Mucosa of gallbladder (tissue), 1 donor: ENCODE results near the gene ZNF490. TPM values are rescaled to one million over a fixed set of nuclear protein-coding genes. Genes with fewer than 3 reads are reported as not detected.
"Not testable (repeated sequence)": the region's sequence is repeated elsewhere in the genome, so short reads cannot be mapped to it uniquely, and the experiment has no call there.

ENCODE experiments used
- DNase-seq: peaks from one replicate; pipeline ENCODE4 v3.0.0-alpha.2; 2020; ENCODE audit warnings: low spot score
- total RNA-seq: library from RNA; stranded (reverse); gene quantifications from one replicate; pipeline ENCODE4 v1.2.1, GENCODE V29; 2021
- donor health status: DM: no; HTN: no; CAD: no.

ZNF490 gene
- total RNA-seq = 15.6 TPM

DNA sequence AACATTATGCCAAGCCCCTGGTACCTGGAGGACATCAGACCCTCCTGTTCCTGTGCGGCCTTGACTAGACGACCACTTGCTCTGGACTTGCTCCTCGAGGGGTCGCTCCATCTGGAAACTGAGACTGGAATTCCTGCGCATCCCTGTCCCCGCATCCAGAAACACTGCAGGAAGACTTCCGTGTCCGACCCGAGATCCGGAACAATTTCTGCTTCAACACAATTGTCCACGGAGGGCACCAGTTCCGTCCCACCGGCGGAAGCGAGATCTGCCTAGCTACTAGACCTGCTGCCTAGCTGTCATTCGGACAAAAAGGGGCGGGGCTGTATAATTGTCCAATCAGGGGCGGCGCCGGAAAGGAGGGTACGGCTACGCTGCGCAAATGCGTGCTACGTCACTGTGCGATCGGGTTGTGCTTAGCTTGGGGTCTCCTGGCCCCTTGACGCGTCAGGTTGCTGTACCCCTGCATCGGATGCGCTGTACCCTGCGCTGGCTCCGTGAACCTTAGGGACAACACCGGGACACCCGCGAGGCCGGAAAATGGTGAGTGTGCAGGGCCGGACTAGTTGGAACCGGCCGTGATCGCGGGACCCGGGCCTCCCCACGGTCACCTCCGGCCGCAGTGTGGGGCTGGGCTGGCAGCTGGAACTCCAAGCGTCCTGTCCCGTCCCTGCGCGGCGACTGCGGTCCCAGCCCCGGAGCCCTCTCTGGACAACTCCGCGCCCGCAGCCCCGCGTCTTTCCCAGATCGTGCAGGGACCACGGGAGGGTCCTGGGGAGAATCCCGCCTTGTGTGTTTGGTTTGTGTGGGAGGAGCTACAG is at the start of gene ZNF490, which contains the start of gene ZNF791:
ZNF490 (minus strand) TSS at position 274 of the 821 bp plus-strand sequence; CDS start at position 141, 133 bp downstream.
ZNF791 (plus strand) TSS at position 381 of the 821 bp plus-strand sequence; CDS start at position 541, 160 bp downstream.
- peak; percentile 98 for DNase-seq

DNA sequence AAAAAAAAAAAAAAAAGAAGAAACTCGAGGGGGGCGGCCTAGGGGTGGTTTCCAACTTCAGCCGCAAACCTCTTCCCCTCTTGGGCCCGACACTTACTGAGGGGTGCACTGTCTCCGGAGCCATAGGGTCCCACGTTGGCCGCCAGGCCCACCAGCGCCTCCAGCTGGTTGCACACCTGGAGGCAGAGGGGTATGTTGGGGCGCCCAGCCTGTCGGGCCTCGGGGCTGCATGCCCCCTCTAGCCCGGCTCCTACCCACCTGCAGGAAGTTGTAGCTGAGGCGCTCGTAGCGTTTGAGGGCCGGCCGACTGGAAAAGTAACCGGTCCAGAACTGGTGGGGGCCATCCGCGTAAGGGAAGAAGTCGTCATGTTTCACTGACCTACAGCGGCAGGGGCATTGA is 47.4 kb upstream of the ZNF490 start:
- DNase-seq = no peak

DNA sequence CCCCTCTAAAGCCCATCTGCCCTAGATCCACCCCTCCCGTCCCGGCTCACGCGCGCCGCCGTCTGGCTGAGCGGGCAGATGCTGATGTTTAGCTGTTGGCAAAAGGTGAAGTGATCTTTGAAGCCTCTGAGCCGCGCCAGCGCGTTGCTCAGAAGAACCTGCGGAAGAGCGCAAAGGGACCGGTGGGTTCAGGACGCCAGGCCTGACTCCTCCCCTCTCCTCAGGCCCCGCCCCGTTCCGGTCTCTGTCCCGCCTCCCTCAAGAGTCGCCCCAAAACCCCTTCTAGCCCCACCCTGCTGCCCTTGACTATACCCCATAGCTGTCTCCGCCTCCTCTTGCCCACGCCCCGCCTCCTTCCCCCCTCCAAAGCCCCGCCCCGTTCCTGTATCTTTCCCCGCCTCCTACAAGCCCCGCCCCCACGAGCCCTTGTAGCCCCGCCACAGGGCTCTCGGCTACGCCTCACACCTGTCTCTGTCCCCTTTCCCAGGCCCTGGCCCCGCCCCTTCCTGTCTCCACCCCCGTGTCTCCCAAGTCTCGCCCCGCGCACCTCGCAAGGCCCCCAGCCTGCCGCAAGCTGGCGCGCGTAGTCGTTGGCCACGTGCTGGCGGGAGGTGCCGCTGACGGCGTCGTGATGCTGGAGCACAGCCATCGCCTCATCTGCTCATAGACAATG is 46.4 kb upstream of the ZNF490 start:
- DNase-seq = no peak

DNA sequence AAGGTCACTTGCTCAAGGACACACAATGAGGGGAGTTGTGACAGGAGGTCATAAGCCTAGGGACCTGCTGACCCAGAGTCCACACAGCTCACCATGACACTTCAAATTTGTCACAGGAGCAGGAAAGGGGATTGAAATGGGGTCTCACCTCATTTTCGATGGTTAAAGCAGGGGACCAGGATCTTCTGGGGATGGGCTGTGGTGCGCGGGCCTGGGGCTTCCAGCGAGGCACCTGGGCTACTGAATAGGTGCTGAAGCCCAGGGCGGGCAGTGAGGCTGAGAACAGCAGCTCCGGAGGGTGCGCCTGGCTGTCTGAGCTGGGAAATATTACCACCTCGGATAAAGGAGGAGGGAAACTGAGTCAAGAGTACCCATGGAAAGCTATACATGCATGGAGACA is 44.9 kb upstream of the ZNF490 start:
- no peak for DNase-seq

DNA sequence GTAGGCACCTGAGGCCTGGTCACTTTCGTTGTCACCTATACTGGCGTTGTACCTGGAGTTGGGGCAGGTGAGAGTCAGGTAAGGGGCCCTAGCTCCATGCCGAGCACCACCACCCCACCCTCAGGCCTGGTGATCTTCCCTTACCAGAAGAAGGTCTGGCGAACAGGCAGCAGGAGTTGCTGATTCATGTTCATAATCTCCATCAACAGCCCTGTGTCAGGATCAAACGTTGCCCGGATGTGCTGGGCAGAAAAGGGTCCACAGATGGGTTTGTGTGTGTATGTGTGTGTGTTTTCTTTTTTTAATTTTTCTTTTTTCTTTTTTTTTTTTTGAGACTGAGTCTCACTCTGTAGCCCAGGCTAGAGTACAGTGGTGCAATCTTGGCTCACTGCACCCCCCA is 41.6 kb upstream of the ZNF490 start:
- no peak for DNase-seq

DNA sequence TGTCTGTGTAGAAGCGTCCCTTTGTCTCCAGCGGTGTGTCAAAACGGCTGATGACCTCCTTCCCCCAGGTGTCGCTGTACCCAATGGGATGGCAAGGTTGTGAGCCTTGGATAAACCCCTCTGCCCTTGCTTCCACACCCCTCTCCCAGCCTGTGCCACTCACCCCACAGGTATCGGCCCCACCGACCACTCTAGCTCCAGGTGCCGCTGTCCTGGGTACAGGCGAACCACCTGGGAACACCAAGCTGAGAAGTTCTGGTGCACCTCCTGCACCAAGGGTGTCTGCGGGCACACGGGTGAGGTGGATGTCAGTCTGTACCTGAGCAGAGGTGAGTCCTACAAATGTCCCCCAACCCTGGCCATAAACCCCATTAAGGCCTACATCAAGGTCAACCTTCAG is 39.3 kb upstream of the ZNF490 start:
- DNase-seq = no peak

DNA sequence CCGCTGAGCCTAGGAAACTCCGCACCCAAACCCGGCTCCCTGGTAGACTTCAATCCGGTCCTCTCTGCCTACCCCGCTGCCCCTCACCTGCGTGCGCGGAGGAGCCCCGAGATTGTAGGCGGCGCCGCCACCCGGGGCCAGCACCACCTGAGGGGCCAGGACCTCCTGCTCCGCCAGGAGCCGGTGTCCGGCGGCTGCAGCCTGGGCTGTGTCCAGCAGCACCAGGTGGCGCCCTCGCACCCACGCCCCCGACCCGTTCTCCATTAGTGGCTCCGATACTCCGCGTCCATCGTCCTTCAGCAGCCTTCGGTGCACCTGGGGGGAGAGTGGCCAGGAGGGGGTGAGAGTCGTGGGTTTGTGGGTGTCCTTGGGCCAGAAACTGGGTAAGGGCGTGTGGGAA is 37.5 kb upstream of the ZNF490 start:
- DNase-seq = no peak

DNA sequence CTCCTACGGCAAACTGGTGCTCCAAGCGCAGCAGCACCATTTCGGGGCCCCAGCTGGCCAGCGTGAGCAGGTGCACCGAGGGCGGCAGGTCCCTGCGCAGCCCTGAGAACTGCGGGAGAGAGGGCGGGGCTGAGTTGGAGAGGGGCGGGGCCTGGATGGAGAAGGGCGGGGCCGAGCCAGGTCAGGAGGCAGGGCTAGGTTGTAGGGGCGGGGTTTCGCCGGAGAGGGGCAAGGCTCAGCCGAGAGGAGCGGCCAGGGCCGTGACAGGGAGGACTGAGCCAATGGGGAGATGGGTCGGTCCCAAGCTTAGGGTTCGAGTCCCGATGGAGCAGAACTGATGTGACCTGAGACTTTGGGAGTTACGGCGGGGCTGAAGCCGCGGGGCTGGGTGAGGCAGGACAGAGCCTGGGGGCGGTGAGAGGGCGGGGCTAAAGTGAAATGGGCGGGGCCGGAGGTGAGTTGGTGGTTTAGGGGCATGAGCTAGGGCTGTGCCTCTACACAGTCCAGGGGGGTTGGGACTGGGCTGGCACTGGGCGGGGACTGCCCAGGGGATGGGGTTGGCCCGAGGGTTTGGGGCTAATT is 37.0 kb upstream of the ZNF490 start:
- DNase-seq = peak; percentile 69

DNA sequence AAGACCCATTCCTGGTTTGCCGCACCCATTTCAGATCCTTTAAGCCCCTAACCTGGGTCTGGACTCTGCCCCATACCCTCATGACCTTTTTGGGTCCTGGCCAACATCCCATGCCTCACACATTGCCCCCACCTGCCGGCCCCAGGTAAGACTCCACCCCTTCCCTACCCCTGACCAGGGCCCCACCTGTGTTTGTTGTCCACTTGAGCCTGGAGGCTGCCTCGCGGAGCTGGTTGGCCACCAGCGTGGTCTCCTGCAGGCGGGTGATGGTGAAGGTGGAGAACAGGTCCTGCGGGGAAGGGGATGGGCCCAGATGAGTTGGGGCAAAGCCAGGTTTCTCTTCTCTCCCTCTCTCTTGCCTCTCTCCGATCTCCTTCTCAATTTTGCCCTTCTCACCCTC is 36.4 kb upstream of the ZNF490 start:
- DNase-seq = no peak

DNA sequence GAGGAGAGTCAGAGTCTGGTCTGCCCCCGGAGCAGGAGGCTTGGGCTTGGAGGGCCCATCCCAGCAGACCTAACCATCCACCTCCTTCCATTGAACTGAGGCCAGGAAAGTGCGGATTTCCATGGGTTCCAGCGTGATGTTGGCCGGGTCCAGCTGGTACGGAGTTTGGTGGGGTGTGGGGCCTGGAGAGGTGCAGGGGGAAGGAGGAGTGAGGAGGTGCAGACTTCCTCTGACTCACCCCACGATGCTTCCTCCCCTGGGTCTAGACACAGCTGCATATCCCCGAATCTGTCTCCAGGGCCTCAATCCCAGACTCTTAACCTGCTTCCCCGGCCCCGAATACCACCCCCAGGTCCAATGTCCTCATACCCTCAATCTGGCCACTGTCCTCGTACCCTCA is 35.9 kb upstream of the ZNF490 start:
- no peak for DNase-seq

DNA sequence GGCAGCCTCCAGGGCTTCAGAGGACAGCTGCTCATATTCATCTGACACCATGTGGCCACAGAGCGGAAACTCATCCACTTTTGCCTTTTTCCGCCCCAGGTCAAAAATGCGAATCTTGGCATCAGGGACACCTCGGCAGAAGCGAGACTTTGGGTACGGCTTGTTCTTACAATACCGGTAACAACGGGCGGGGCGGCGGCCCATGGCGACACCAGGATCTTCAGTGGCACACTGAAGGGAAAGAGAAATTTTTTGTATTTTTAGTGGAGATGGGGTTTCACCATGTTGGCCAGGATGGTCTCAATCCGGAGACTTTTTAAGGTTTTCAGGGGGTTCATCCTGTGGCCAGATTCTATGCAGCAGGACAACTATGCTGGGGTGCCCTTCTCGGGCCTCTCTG is 33.1 kb upstream of the ZNF490 start:
- not testable (repeated sequence) for DNase-seq

DNA sequence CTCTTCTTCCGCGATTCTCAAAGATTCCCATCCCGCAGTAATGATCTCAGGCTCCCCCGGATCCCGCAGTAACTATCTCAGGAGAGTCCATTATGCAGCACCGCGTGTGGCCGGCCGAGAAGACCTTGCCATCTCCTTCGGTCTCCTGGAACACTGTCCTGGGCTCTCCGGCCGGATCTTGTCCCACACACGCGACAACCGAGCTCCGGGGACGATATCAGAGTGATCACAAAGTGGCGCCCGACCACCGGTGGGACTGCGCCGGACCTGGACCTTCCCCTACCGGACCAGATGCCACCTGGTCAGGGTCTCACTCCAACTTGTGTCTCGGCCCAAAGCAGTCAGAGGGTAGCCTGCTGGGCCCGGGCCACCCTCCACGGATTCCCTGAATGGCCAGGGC is 31.9 kb upstream of the ZNF490 start:
- no peak for DNase-seq

DNA sequence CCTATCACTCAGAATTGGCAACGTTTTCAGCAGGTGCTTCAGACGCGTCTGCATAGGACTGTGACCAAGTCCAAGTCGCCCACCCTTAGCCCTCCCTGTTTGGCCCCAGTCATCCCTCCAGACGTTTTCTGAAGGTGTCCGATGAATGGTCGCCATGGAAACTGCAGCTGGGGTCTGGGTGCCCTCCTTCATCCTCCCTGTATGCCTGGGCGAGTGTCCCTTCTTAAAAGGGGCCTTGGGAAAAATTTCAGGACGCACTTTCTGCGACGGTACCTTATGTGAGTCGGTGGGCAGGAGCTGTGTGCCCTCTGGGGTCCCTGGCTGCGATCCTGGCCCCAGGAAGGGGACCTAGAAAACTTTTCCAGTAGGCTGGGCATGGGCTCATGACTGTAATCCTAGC is 30.8 kb upstream of the ZNF490 start:
- DNase-seq = no peak

DNA sequence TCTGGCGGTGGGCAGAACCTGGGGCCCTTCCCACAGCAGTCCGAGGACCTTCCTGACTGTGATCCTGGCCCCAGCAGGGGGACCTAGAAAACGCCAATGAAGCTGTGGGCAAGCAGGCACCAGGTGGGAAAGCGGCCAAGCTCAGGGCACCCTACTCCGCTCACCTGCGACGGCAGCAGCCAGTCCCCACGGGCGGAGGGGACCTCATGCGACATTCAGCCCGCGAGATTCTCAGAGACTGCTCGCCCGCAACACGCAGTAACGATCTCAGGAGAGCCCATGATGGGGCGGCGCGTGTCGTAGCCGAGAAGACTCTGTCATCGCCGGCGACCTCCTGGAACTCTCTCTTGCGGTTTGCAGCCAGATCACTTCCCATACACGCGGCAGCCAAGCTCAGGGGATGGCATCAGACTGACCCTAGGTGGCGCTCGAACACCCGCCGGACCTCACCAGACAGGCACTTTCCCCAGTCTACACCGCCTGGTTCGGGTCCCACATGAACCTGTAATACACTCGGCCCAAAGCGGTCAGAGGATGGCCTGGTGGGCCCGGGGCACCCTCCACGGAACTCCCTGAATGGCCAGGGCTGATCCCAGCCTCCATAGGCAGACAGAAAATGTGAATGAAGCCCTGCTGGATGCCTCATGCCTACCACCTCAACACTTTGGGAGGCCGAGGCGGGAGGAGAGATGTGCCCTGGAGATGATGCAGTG is 29.4 kb upstream of the ZNF490 start:
- peak; percentile 83 for DNase-seq

DNA sequence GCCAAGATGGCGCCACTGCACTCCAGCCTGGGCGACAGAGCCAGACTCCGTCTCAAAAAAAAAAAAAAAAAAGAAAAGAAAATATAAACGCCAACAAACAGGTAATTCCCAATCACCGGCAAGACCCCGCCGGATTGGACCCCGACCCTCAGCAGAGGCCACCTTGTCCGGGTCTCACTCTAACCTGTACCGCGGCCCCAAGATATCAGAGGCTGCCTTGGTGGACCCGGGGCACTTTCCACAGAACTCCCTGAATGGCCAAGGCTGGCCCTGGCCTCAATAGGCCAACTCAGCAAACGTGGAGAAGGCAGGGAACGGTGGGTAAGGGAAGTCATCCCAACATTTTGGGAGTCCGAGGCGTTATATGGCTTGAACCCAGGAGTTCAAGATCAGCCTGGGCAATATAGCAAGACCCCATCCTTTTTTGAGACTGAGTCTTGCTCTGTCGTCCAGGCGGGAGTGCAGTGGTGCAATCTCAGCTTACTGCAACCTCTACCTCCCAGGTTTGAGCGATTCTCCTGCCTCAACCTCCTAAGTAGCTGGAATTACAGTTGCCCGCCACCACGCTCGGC is 28.1 kb upstream of the ZNF490 start:
- no peak for DNase-seq

DNA sequence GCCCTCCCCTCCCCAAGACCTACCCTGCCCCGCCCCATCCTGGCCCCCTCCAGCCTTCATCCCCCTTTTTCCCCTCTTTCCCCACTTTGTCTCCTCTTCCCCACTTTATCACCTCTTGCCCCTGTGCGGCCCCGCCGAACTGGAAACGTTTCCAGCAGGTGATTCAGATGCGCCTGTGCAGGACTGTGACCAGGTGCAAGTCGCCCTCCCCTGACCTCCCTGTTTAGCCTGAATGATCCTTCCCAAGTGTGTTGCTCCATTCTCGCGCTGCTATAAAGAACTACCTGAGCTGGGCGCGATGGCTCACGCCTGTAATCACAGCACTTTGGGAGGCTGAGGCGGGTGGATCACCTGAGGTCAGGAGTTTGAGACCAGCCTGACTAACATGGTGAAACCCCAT is 26.0 kb upstream of the ZNF490 start:
- no peak for DNase-seq

DNA sequence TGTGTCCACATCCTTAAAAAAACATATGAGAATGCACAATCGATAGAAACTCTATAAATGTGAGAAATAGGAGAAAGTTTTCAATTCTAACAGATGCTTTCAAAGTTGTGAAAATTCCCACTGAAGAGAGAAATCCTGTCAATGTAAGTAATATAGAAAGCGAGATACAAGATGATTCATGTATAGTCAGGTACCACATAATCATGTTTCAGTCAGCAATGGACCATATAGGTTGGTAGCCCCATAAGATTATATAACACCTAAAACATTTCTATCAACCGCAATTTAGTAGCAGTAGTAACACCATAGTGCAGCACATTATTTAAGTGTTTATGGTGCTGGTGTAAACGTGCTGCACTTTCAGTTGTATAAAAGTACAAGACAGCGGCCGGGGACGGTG is 18.6 kb upstream of the ZNF490 start:
- no peak for DNase-seq

DNA sequence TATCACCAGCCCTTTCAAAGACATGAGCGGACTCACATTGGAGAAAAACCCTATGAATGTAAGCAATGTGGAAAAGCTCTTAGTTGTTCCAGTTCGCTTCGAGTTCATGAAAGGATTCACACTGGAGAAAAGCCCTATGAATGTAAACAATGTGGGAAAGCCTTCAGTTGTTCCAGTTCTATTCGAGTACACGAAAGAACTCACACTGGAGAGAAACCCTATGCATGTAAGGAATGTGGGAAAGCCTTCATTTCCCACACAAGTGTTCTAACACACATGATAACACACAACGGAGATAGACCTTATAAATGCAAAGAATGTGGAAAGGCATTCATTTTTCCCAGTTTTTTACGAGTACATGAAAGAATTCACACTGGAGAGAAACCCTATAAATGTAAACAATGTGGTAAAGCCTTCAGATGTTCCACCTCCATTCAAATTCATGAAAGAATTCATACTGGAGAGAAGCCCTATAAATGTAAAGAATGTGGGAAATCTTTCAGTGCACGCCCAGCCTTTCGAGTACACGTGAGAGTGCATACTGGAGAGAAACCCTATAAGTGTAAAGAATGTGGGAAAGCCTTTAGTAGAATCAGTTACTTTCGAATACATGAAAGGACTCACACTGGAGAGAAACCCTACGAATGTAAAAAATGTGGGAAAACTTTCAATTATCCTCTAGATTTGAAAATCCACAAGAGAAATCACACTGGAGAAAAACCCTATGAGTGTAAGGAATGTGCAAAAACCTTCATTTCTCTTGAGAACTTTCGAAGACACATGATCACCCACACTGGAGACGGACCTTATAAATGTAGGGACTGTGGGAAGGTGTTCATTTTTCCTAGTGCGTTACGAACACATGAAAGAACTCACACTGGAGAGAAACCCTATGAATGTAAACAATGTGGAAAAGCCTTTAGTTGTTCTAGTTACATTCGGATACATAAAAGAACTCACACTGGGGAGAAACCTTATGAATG is 17.7 kb upstream of the ZNF490 start:
- no peak for DNase-seq

DNA sequence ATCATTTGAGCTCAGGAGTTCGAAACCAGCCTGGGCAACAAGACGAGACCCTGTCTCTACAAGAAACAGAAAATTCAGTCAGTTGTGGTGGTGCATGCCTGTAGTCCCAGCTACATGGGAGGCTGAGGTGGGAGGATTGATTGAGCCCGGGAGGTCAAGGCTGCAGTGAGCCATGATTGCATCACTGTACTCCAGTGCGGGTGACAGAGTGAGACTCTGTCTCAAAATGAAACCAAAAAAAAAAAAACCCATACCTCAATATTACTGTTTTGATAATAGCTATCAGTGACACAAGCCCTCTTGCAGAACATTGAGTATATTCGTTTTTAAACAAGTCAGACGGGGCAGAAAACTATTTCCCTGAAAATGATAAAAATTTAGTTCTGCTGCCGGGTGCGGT is 16.3 kb upstream of the ZNF490 start:
- no peak for DNase-seq

DNA sequence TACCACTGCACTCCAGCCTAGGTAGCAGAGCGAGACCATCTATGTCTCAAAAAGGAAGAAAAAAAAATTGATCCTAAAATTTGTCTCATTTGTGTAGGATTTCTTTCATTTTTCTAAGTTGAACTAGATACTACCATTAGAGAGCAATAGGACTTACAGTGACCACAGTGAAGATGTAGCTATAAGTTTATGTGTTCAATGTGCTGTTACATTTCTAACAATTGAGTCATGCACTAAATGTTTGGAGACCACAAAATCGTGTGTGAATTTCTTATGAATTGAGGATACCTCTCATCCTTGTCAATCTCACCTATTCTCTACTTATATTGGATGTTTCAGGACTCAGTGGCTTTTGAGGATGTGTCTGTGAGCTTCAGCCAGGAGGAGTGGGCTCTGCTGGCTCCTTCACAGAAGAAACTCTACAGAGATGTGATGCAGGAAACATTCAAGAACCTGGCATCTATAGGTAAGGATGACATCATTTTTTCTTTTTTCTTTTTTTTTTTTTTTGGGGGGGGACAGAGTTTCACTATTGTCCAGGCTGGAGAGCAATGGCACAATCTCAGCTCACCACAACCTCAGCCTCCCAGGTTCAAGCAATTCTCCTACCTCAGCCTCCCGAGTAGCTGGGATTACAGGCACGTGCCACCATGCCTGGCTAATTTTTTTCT is 12.9 kb upstream of the ZNF490 start:
- DNase-seq = no peak
